Measurements from ENCODE around the gene DCHS1.
"Not testable (repeated sequence)": the region's sequence is repeated elsewhere in the genome, so short reads cannot be mapped to it uniquely, and the experiment has no call there.

Gene DCHS1

GRCh38 chr11:6684068-6684467, 28.5 kb upstream of the DCHS1 start:
- Mint-ChIP-seq H3K4me3 (peak overlapping the region; percentile 99), H3K4me1 (peaks cover 45% of the 10 kb centered on the region), H3K36me3 (ENCODE audit: insufficient read depth) (peaks cover 25% of the 10 kb centered on the region), H3K27ac (ENCODE audit: low read depth) (peak overlapping the region; percentile 97)
- ATAC-seq (replicated peaks; ENCODE audit: extremely low read depth, poor library complexity, severe bottlenecking); H3K9me3 Mint-ChIP-seq; DNase-seq (ENCODE audit: low spot score in 2 of 2); H3K27me3 Mint-ChIP-seq: not testable (repeated sequence)

GRCh38 chr11:6682936-6683861, 27.6 kb upstream of the DCHS1 start, which contains the start of gene MRPL17:
TSS of gene MRPL17 (minus strand) at chr11:6683340. CDS start at chr11:6683296, 44 bp downstream.
- peaks cover 25% of the 10 kb centered on the region for H3K36me3 Mint-ChIP-seq (ENCODE audit: insufficient read depth)
- no peaks in the 10 kb centered on the region for H3K9me3 Mint-ChIP-seq
- H3K27me3 Mint-ChIP-seq: no peaks in the 10 kb centered on the region
- ATAC-seq (replicated peaks; ENCODE audit: extremely low read depth, poor library complexity, severe bottlenecking) (peak; percentile 96), DNase-seq (ENCODE audit: low spot score in 2 of 2) (peak; percentile 97 to 99)
- peaks cover 47% of the 10 kb centered on the region for H3K4me1 Mint-ChIP-seq
- peak within 1 kb of the TSS; percentile 97 for H3K27ac Mint-ChIP-seq (ENCODE audit: low read depth)
- H3K4me3 Mint-ChIP-seq: peak within 1 kb of the TSS; percentile 99

DNA sequence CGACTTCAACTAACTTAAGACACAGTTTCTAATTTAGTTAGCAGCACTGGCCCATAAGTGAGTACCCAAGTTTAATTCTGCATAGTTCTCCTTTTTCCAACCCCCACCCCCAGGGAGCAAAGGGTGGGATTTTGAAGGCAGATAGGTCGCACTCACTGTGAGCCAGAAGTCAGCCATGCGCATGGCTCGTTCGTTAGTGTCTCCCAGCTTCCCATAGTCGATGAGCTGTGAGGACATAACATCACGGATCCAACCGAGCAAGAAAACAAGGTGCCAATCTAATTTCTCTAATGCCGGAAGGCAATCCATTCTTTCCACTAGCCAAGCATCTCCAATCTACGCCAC, 27.0 kb upstream of the DCHS1 start:
- H3K4me3 Mint-ChIP-seq: peak overlapping the region; percentile 99
- no peaks in the 10 kb centered on the region for H3K9me3 Mint-ChIP-seq
- DNase-seq (ENCODE audit: low spot score in 2 of 2): no peak
- H3K36me3 Mint-ChIP-seq (ENCODE audit: insufficient read depth): peaks cover 30% of the 10 kb centered on the region
- no peaks in the 10 kb centered on the region for H3K27me3 Mint-ChIP-seq
- H3K4me1 Mint-ChIP-seq: peaks cover 47% of the 10 kb centered on the region
- H3K27ac Mint-ChIP-seq (ENCODE audit: low read depth): peak overlapping the region; percentile 97
- ATAC-seq (replicated peaks; ENCODE audit: extremely low read depth, poor library complexity, severe bottlenecking): no peak

DNA sequence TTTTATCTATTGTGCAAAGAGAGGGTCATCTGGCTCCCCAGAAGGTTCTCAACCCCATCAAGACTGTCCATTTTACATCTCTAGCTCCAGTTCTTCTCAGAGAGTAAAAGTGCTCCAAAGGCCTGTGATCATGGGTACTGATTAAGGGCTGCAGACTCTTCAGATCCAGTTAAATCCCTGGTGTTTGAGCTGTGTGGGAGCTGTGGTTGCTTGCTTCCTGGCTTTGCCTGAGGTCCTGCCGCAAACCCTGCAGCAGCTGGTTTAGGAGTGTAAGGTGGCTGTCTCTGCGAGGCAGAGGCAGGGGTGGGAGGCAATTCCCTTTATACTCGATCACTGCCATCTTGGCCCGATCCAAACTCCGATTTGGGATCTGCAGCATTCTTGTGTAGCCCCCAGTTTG, 26.3 kb upstream of the DCHS1 start:
- ATAC-seq (replicated peaks; ENCODE audit: extremely low read depth, poor library complexity, severe bottlenecking) (no peak), DNase-seq (ENCODE audit: low spot score in 2 of 2) (no peak)
- Mint-ChIP-seq H3K27me3 (no peaks in the 10 kb centered on the region), H3K27ac (ENCODE audit: low read depth) (no peak overlapping the region), H3K4me1 (peaks cover 47% of the 10 kb centered on the region), H3K36me3 (ENCODE audit: insufficient read depth) (peaks cover 30% of the 10 kb centered on the region), H3K4me3 (peak overlapping the region; percentile 99), H3K9me3 (no peaks in the 10 kb centered on the region)

DNA sequence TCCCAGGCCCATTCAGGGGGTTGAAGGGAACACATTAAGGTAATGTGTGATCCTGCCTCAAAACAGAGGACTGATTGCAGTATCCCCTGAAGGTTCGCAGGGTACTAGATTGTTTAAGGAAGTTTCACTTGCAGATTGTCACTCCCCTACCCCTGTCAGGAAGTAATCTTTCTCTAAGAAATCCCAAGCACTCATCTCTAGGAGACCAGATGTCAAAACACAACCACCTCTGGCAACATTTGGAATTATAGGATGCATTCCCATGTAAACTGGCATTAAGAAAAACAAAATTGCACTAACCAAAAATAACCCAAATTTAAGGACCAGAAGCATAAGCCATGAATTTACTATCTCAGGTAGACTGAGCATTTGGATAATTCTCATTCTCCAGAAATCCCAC, 25.9 kb upstream of the DCHS1 start:
- Mint-ChIP-seq H3K27ac (ENCODE audit: low read depth) (peak overlapping the region; percentile 35), H3K36me3 (ENCODE audit: insufficient read depth) (peaks cover 31% of the 10 kb centered on the region), H3K9me3 (no peaks in the 10 kb centered on the region), H3K4me1 (peaks cover 47% of the 10 kb centered on the region), H3K4me3 (peak overlapping the region; percentile 99), H3K27me3 (no peaks in the 10 kb centered on the region)
- no peak for DNase-seq (ENCODE audit: low spot score in 2 of 2)
- ATAC-seq (replicated peaks; ENCODE audit: extremely low read depth, poor library complexity, severe bottlenecking): no peak

- no peaks in the 10 kb centered on the region for H3K27me3 Mint-ChIP-seq
- peaks cover 16% of the 10 kb centered on the region for H3K36me3 Mint-ChIP-seq (ENCODE audit: insufficient read depth)
- peaks cover 47% of the 10 kb centered on the region for H3K4me1 Mint-ChIP-seq
- no peak for DNase-seq (ENCODE audit: low spot score in 2 of 2)
- H3K27ac Mint-ChIP-seq (ENCODE audit: low read depth): no peak overlapping the region
- no peak for ATAC-seq (replicated peaks; ENCODE audit: extremely low read depth, poor library complexity, severe bottlenecking)
- no peaks in the 10 kb centered on the region for H3K9me3 Mint-ChIP-seq
- H3K4me3 Mint-ChIP-seq: no peak overlapping the region
Observed at GRCh38 chr11:6677018-6677417, 21.4 kb upstream of the DCHS1 start.

DNA sequence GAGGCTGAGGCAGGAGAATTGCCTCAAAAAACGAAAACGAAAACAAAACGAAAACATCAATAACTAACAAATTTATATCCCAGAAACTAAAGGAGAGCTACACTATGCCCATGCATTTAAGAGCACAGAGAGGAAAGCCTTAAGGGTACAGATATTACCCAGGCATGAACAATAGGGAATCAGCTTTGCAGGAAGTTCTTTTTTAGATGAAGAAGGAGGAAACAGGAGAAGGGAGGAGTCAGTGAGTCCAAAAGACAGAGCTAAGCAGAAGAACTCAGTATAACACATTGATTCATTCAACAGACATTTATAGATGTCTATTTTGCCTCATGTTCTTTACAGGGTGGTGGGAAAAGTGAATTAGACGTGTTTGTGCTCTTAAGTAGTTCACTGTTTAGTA, 19.3 kb upstream of the DCHS1 start:
- DNase-seq (ENCODE audit: low spot score in 2 of 2) (no peak), ATAC-seq (replicated peaks; ENCODE audit: extremely low read depth, poor library complexity, severe bottlenecking) (no peak)
- no peak overlapping the region for H3K4me3 Mint-ChIP-seq
- no peaks in the 10 kb centered on the region for H3K27me3 Mint-ChIP-seq
- no peak overlapping the region for H3K27ac Mint-ChIP-seq (ENCODE audit: low read depth)
- peaks cover 47% of the 10 kb centered on the region for H3K4me1 Mint-ChIP-seq
- no peaks in the 10 kb centered on the region for H3K9me3 Mint-ChIP-seq
- H3K36me3 Mint-ChIP-seq (ENCODE audit: insufficient read depth): peaks cover 7% of the 10 kb centered on the region

- H3K36me3 Mint-ChIP-seq (ENCODE audit: insufficient read depth): peaks cover 7% of the 10 kb centered on the region
- DNase-seq (ENCODE audit: low spot score in 2 of 2): no peak
- no peak overlapping the region for H3K4me3 Mint-ChIP-seq
- no peaks in the 10 kb centered on the region for H3K9me3 Mint-ChIP-seq
- peaks cover 44% of the 10 kb centered on the region for H3K4me1 Mint-ChIP-seq
- H3K27me3 Mint-ChIP-seq: no peaks in the 10 kb centered on the region
- ATAC-seq (replicated peaks; ENCODE audit: extremely low read depth, poor library complexity, severe bottlenecking): no peak
- H3K27ac Mint-ChIP-seq (ENCODE audit: low read depth): no peak overlapping the region
Observed at GRCh38 chr11:6674219-6674597, 18.6 kb upstream of the DCHS1 start.

GRCh38 chr11:6673523-6674218, 18.1 kb upstream of the DCHS1 start:
- Mint-ChIP-seq H3K36me3 (ENCODE audit: insufficient read depth) (peaks cover 7% of the 10 kb centered on the region), H3K27ac (ENCODE audit: low read depth) (no peak overlapping the region), H3K27me3 (no peaks in the 10 kb centered on the region), H3K4me3 (no peak overlapping the region), H3K9me3 (no peaks in the 10 kb centered on the region), H3K4me1 (peaks cover 41% of the 10 kb centered on the region)
- DNase-seq (ENCODE audit: low spot score in 2 of 2): no peak
- ATAC-seq (replicated peaks; ENCODE audit: extremely low read depth, poor library complexity, severe bottlenecking): no peak

DNA sequence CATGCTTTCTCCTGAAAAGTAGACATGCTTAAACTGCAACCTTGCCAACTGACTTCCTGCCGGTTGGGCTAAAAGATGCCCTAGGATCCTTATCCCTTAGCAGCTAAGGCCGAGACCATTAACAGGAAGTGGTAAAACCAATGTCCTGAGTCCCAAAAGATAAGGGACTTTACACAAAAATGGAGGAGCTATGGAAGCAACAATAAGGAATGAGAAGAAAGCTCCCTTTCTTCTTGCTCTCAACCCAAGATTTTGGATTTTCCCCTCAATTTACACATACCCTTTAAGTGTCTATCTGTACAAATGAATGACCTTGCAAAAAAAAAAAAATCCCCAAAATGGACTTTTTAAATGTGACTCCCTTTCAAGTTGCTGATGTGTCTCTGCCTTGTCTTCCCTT, 16.4 kb upstream of the DCHS1 start:
- ATAC-seq (replicated peaks; ENCODE audit: extremely low read depth, poor library complexity, severe bottlenecking): no peak
- H3K4me3 Mint-ChIP-seq: no peak overlapping the region
- DNase-seq (ENCODE audit: low spot score in 2 of 2): no peak
- H3K27ac Mint-ChIP-seq (ENCODE audit: low read depth): no peak overlapping the region
- H3K9me3 Mint-ChIP-seq: no peaks in the 10 kb centered on the region
- H3K4me1 Mint-ChIP-seq: peaks cover 50% of the 10 kb centered on the region
- H3K36me3 Mint-ChIP-seq (ENCODE audit: insufficient read depth): peaks cover 2% of the 10 kb centered on the region
- H3K27me3 Mint-ChIP-seq: no peaks in the 10 kb centered on the region

GRCh38 chr11:6670202-6670830, 14.7 kb upstream of the DCHS1 start:
- no peaks in the 10 kb centered on the region for H3K27me3 Mint-ChIP-seq
- H3K27ac Mint-ChIP-seq (ENCODE audit: low read depth): peak overlapping the region; percentile 30
- DNase-seq (ENCODE audit: low spot score in 2 of 2) (no peak), ATAC-seq (replicated peaks; ENCODE audit: extremely low read depth, poor library complexity, severe bottlenecking) (no peak)
- H3K36me3 Mint-ChIP-seq (ENCODE audit: insufficient read depth): no peaks in the 10 kb centered on the region
- no peaks in the 10 kb centered on the region for H3K9me3 Mint-ChIP-seq
- H3K4me3 Mint-ChIP-seq: peak overlapping the region; percentile 16
- H3K4me1 Mint-ChIP-seq: peaks cover 56% of the 10 kb centered on the region

DNA sequence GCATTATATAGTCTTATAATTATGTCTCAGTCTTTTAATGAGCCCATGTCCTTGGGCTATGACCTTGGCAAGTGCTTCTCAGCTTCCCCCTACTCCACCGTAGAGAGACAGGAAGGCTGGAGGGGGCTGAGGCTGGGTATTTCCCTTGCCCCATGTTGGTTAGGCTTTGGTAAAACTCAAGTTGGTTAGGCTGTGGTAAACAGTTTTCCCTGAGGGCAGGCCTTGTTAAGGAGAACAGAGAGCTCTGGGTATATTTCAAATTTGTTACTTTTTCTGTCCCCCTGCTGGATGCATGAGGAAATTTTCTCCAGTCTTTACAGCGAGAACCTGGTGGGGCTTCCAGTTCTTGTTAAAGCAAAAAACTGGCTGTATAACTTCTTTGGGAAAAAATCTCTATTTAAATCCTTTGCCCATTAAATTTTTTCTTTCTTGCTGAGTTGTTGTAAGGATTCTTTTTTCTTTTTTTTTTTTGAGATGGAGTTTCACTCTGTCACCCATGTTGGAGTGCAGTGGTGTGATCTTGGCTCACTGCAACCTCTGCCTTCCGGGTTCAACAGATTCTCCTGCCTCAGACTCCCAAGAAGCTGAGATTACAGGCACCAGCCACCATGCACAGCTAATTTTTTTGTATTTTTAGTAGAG, 12.2 kb upstream of the DCHS1 start:
- H3K4me3 Mint-ChIP-seq: no peak overlapping the region

More for the DNA sequence above, 12.2 kb upstream of the DCHS1 start:
- DNase-seq (ENCODE audit: low spot score in 2 of 2) (peak in 1 of 2 donors; percentile 33), ATAC-seq (replicated peaks; ENCODE audit: extremely low read depth, poor library complexity, severe bottlenecking) (peak; percentile 66)
- Mint-ChIP-seq H3K9me3 (no peaks in the 10 kb centered on the region), H3K27ac (ENCODE audit: low read depth) (peak overlapping the region; percentile 69), H3K27me3 (no peaks in the 10 kb centered on the region), H3K36me3 (ENCODE audit: insufficient read depth) (no peaks in the 10 kb centered on the region), H3K4me1 (peaks cover 53% of the 10 kb centered on the region)

Data from central memory CD8-positive, alpha-beta T cell (primary cell).